ENCODE data around the gene GP9.

DNA sequence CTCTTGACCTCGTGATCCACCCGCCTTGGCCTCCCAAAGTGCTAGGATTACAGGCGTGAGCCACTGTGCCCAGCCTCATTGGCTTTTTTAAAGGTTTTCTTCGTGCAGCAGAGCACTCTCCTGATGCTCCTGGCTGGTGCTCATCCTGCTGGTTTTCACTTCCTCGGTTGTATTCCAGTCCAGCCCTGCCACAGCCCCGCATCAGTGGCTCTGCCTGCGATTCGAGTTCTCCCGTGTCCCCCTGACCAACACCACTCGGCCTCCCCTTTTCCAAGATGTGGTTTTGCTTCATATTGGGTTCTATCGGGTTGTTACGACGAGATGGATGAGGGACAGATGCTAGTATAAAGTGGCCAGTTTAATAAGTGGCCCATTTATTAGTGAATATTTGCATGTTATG, 31.7 kb upstream of the GP9 start:
- TF ChIP-seq, protein P1, sequence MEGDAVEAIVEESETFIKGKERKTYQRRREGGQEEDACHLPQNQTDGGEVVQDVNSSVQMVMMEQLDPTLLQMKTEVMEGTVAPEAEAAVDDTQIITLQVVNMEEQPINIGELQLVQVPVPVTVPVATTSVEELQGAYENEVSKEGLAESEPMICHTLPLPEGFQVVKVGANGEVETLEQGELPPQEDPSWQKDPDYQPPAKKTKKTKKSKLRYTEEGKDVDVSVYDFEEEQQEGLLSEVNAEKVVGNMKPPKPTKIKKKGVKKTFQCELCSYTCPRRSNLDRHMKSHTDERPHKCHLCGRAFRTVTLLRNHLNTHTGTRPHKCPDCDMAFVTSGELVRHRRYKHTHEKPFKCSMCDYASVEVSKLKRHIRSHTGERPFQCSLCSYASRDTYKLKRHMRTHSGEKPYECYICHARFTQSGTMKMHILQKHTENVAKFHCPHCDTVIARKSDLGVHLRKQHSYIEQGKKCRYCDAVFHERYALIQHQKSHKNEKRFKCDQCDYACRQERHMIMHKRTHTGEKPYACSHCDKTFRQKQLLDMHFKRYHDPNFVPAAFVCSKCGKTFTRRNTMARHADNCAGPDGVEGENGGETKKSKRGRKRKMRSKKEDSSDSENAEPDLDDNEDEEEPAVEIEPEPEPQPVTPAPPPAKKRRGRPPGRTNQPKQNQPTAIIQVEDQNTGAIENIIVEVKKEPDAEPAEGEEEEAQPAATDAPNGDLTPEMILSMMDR (IDR thresholded peaks at IDR 0.05): no peak
- no peak for TF ChIP-seq POLR2A (IDR thresholded peaks at IDR 0.05)
